NB4 (cell line): ENCODE results near the gene MICOS13.
A peak's percentile ranks its signal among the peaks of the same experiment; 100 is the strongest.

ENCODE experiments used
- DNase-seq: peaks from one replicate; pipeline ENCODE4 v3.0.0; 2010; ENCODE audit warnings: low read depth
- H3K4me3 ChIP-seq: one replicate; pipeline ENCODE4 v1.5.1; 2011; ENCODE audit warnings: mild to moderate bottlenecking, low read depth, low read length, moderate library complexity
- CTCF ChIP-seq: IDR thresholded peaks from one replicate; pipeline ENCODE4 v1.5.1; 2012; ENCODE audit warnings: low read depth, low read length
- MAX ChIP-seq: IDR thresholded peaks from 2 replicates; pipeline ENCODE4 v1.6.1; 2011; ENCODE audit warnings: low read depth, low read length
- MYC ChIP-seq: IDR thresholded peaks from 2 replicates; pipeline ENCODE4 v1.6.1; 2011; ENCODE audit warnings: low read depth, low read length
- POLR2A ChIP-seq: IDR thresholded peaks from 2 replicates; pipeline ENCODE4 v1.6.1; 2011; ENCODE audit warnings: mild to moderate bottlenecking; ENCODE audit not compliant: insufficient read length; ENCODE audit errors: extremely low read depth

MICOS13 gene

GRCh38 chr19:5700455-5701092 lies 20.3 kb upstream of the MICOS13 start:
- no peak overlapping the region for H3K4me3 ChIP-seq
- DNase-seq: no peak
- TF ChIP-seq POLR2A (no peak), CTCF (no peak), MAX (no peak), MYC (no peak)

- TF ChIP-seq MAX: no peak
- no peak for TF ChIP-seq POLR2A
- no peak for TF ChIP-seq MYC
- TF ChIP-seq CTCF: no peak
- no peak for DNase-seq
- no peak overlapping the region for H3K4me3 ChIP-seq
Measured at GRCh38 chr19:5698635-5699422, 18.5 kb upstream of the MICOS13 start.

GRCh38 chr19:5697890-5698634 lies 17.7 kb upstream of the MICOS13 start:
- DNase-seq: no peak
- H3K4me3 ChIP-seq: no peak overlapping the region
- TF ChIP-seq CTCF (no peak), MAX (no peak), MYC (no peak), POLR2A (no peak)

- H3K4me3 ChIP-seq: no peak overlapping the region
- TF ChIP-seq POLR2A (no peak), MYC (no peak), CTCF (no peak)
- DNase-seq: peak; percentile 26
Measured at GRCh38 chr19:5697022-5697889, 16.9 kb upstream of the MICOS13 start.

- H3K4me3 ChIP-seq: no peak overlapping the region
- peak; percentile 21 for TF ChIP-seq POLR2A
- TF ChIP-seq MYC: no peak
- TF ChIP-seq CTCF: no peak
- TF ChIP-seq MAX: no peak
- DNase-seq: no peak
Measured at GRCh38 chr19:5696196-5697021, 16.1 kb upstream of the MICOS13 start.
